H1 (cell line): Measurements from ENCODE around the gene SLC12A2. TPM values are rescaled to one million over a fixed set of nuclear protein-coding genes. Genes with fewer than 3 reads are reported as not detected.

Source experiments
- CTCF ChIA-PET: fragments of 300-600 bp; sonication (Branson Sonifier 250); formaldehyde crosslinking; loops from one replicate; lab custom pipeline; 2021; ENCODE audit not compliant: partially characterized antibody; lab: Charles Lee
- POLR2A ChIA-PET: fragments of 300-600 bp; sonication (Branson Sonifier 250); formaldehyde crosslinking; loops from one replicate; lab custom pipeline; 2021; ENCODE audit warnings: inconsistent platforms; ENCODE audit not compliant: partially characterized antibody; lab: Charles Lee
- DNase-seq, 2 experiments: peaks; one replicate each; pipeline versions ENCODE4 v3.0.0 to v3.0.0-alpha.2; 2010 to 2022; ENCODE audit warnings: low spot score in 2 of 2, low read depth in 1 of 2, mixed read lengths in 1 of 2
- FAIRE-seq: peaks from 2 replicates; lab custom pipeline; 2011; peaks lifted over from hg19 to GRCh38; lab: Jason Lieb, UNC
- H2AFZ ChIP-seq: 2 replicates; pipeline ENCODE4 v1.8.1; 2012; ENCODE audit warnings: low read length, inconsistent platforms
- H2AK5ac ChIP-seq: 2 replicates; pipeline ENCODE4 v1.6.1; 2013; ENCODE audit warnings: low read depth, low read length
- H2BK120ac ChIP-seq: replicated peaks from 2 replicates; pipeline ENCODE3; 2013; ENCODE audit warnings: low read depth, low read length, inconsistent platforms
- H2BK12ac ChIP-seq: 2 replicates; pipeline ENCODE4 v1.6.1; 2013; ENCODE audit warnings: low read depth, low read length
- H2BK15ac ChIP-seq: 2 replicates; pipeline ENCODE4 v1.6.1; 2013; ENCODE audit warnings: low read length
- H2BK20ac ChIP-seq: 2 replicates; pipeline ENCODE4 v1.6.1; 2013; ENCODE audit warnings: low read length
- H2BK5ac ChIP-seq: 2 replicates; pipeline ENCODE4 v1.6.1; 2013; ENCODE audit warnings: low read depth, low read length
- H3K14ac ChIP-seq: 2 replicates; pipeline ENCODE4 v1.6.1; 2013; ENCODE audit warnings: inconsistent platforms; ENCODE audit not compliant: insufficient read length
- H3K18ac ChIP-seq: 2 replicates; pipeline ENCODE4 v1.6.1; 2013; ENCODE audit warnings: low read length; ENCODE audit errors: extremely low read depth
- H3K23ac ChIP-seq: 2 replicates; pipeline ENCODE4 v1.6.1; 2013; ENCODE audit warnings: inconsistent platforms; ENCODE audit not compliant: insufficient read length
- H3K23me2 ChIP-seq: 2 replicates; pipeline ENCODE4 v1.6.1; 2013; ENCODE audit warnings: low read depth, low read length
- H3K27ac ChIP-seq: 2 replicates; pipeline ENCODE4 v1.6.1; 2011; ENCODE audit warnings: low read depth, low read length, inconsistent platforms
- H3K27me3 ChIP-seq, 4 experiments: replicated peaks in 1 of 4; 1 replicate in 1 of 4; 2 replicates in 3 of 4; pipeline versions ENCODE4 v1.6.1 to v1.8.1; 2011 to 2013; ENCODE audit warnings: low read length in 3 of 4, mild to moderate bottlenecking in 3 of 4, inconsistent platforms in 2 of 4, mixed read lengths in 2 of 4, moderate library complexity in 1 of 4; ENCODE audit not compliant: control insufficient read depth in 3 of 4, insufficient read depth in 3 of 4; ENCODE audit errors: extremely low read depth in 1 of 4
- H3K36me3 ChIP-seq, 4 experiments: 2 replicates each; pipeline versions ENCODE4 v1.6.1 to v1.8.1; 2011 to 2013; ENCODE audit warnings: mild to moderate bottlenecking in 4 of 4, low read length in 3 of 4, moderate library complexity in 2 of 4, control low read depth in 1 of 4, inconsistent platforms in 1 of 4; ENCODE audit not compliant: insufficient read depth in 4 of 4, control insufficient read depth in 2 of 4
- H3K4ac ChIP-seq: replicated peaks from 2 replicates; pipeline ENCODE3; 2013; ENCODE audit warnings: low read length, low read depth, mixed read lengths, inconsistent platforms; ENCODE audit not compliant: insufficient read length
- H3K4me1 ChIP-seq, 4 experiments: replicated peaks in 1 of 4; 1 replicate in 1 of 4; 2 replicates in 3 of 4; pipeline versions ENCODE4 v1.6.1 to v1.8.1; 2011 to 2013; ENCODE audit warnings: low read length in 3 of 4, inconsistent platforms in 2 of 4, mixed read lengths in 1 of 4; ENCODE audit not compliant: insufficient read depth in 4 of 4, control insufficient read depth in 3 of 4
- H3K4me2 ChIP-seq, 2 experiments: 2 replicates each; pipeline versions ENCODE4 v1.6.1 to v1.8.1; 2011 to 2013; ENCODE audit warnings: low read depth in 2 of 2, low read length in 2 of 2, control low read depth in 1 of 2, inconsistent platforms in 1 of 2, mild to moderate bottlenecking in 1 of 2; ENCODE audit not compliant: insufficient read depth in 1 of 2
- H3K4me3 ChIP-seq, 4 experiments: fragments of 200-600, 300-600 bp in 1 of 4; sonication (generic), shearing (Covaris generic), sonication (Bioruptor Twin) in 1 of 4; 2 replicates each; pipeline versions ENCODE4 v1.5.1 to v1.8.1; 2011 to 2016; ENCODE audit warnings: low read length in 4 of 4, low read depth in 3 of 4, control low read depth in 2 of 4, inconsistent platforms in 2 of 4, mild to moderate bottlenecking in 2 of 4, mixed read lengths in 1 of 4, moderate library complexity in 1 of 4; ENCODE audit not compliant: insufficient read depth in 2 of 4; ENCODE audit errors: extremely low read depth in 1 of 4
- H3K56ac ChIP-seq: replicated peaks from 2 replicates; pipeline ENCODE3; 2013; ENCODE audit warnings: low read depth, mild to moderate bottlenecking, mixed read lengths, low read length, inconsistent platforms; ENCODE audit not compliant: insufficient read length
- H3K79me1 ChIP-seq: 2 replicates; pipeline ENCODE4 v1.6.1; 2013; ENCODE audit warnings: low read depth, low read length, control low read depth
- H3K79me2 ChIP-seq, 2 experiments: 2 replicates each; pipeline versions ENCODE4 v1.6.1 to v1.8.1; 2012 to 2013; ENCODE audit warnings: low read length in 2 of 2, mild to moderate bottlenecking in 2 of 2, inconsistent platforms in 1 of 2; ENCODE audit not compliant: insufficient read depth in 2 of 2, control insufficient read depth in 1 of 2
- H3K9ac ChIP-seq, 4 experiments: replicated peaks in 1 of 4; 1 replicate in 1 of 4; 2 replicates in 3 of 4; pipeline versions ENCODE4 v1.6.1 to v1.8.1; 2011 to 2013; ENCODE audit warnings: low read depth in 3 of 4, low read length in 3 of 4, control low read depth in 2 of 4, mild to moderate bottlenecking in 2 of 4, moderate library complexity in 2 of 4, inconsistent platforms in 1 of 4; ENCODE audit errors: extremely low read depth in 1 of 4
- H3K9me3 ChIP-seq, 2 experiments: 2 replicates each; pipeline versions ENCODE4 v1.6.1 to v1.8.1; 2012 to 2013; ENCODE audit warnings: mild to moderate bottlenecking in 2 of 2, moderate library complexity in 2 of 2, control low read depth in 1 of 2, inconsistent platforms in 1 of 2, low read depth in 1 of 2, low read length in 1 of 2, mixed read lengths in 1 of 2; ENCODE audit not compliant: insufficient read depth in 2 of 2
- H4K20me1 ChIP-seq, 2 experiments: replicated peaks in 1 of 2; 2 replicates each; pipeline versions ENCODE3 to v1.8.1; 2011 to 2013; ENCODE audit warnings: inconsistent platforms in 2 of 2, low read length in 2 of 2, mild to moderate bottlenecking in 1 of 2; ENCODE audit not compliant: insufficient read depth in 2 of 2, control insufficient read depth in 1 of 2
- H4K5ac ChIP-seq: 2 replicates; pipeline ENCODE4 v1.6.1; 2013; ENCODE audit warnings: low read length, low read depth, mixed read lengths, inconsistent platforms; ENCODE audit not compliant: insufficient read length
- H4K8ac ChIP-seq: 2 replicates; pipeline ENCODE4 v1.8.0; 2013; ENCODE audit warnings: mild to moderate bottlenecking, moderate library complexity, low read length, inconsistent platforms; ENCODE audit not compliant: insufficient read depth; ENCODE audit errors: extremely low read depth
- H4K91ac ChIP-seq: replicated peaks from 2 replicates; pipeline ENCODE3; 2013; ENCODE audit warnings: low read length, mixed read lengths, inconsistent platforms; ENCODE audit not compliant: insufficient read length
- CBX8 ChIP-seq: fragments of 300-800, 300-1000 bp; sonication (generic); IDR thresholded peaks from 2 replicates; pipeline ENCODE4 v1.7.1; 2016; ENCODE audit warnings: low read depth, low read length, borderline replicate concordance
- CREB1 ChIP-seq: IDR thresholded peaks from 2 replicates; pipeline ENCODE4 v1.6.1; 2012; ENCODE audit warnings: inconsistent platforms
- E2F6 ChIP-seq: IDR thresholded peaks from 2 replicates; pipeline ENCODE4 v1.6.1; 2012; ENCODE audit warnings: inconsistent platforms
- GTF2F1 ChIP-seq: IDR thresholded peaks from 2 replicates; pipeline ENCODE4 v1.6.1; 2012; ENCODE audit warnings: low read depth, low read length, improper control_type of control experiment, borderline replicate concordance
- JUND ChIP-seq: IDR thresholded peaks from 2 replicates; pipeline ENCODE4 v1.6.1; 2011; ENCODE audit warnings: mild to moderate bottlenecking, improper control_type of control experiment, low read length
- KDM1A ChIP-seq: fragments of 200-600, 300-600 bp; sonication (generic); IDR thresholded peaks from 2 replicates; pipeline ENCODE4 v1.7.1; 2016; ENCODE audit warnings: mild to moderate bottlenecking, low read length, borderline replicate concordance
- POU5F1 ChIP-seq: IDR thresholded peaks from 2 replicates; pipeline ENCODE4 v1.6.1; 2011; ENCODE audit warnings: low read depth, mild to moderate bottlenecking, low read length, moderate library complexity
- TCF12 ChIP-seq: IDR thresholded peaks from 2 replicates; pipeline ENCODE4 v1.6.1; 2011; ENCODE audit warnings: low read depth, mild to moderate bottlenecking, low read length
- WGBS, 2 experiments: shearing (Covaris generic) in 1 of 2; methylation state at CpG; one replicate each; pipeline versions ENCODE4 v1.1.6 to v1.1.7; 2013 to 2015; ENCODE audit warnings: low lambda C conversion rate in 2 of 2, mixed read lengths in 2 of 2, inconsistent platforms in 1 of 2, low coverage in 1 of 2, missing lambda C conversion rate in 1 of 2; ENCODE audit not compliant: insufficient replicate concordance in 2 of 2, insufficient coverage in 1 of 2, insufficient read length in 1 of 2; ENCODE audit errors: extremely low coverage in 1 of 2, missing lambda C conversion rate in 1 of 2; 5-methylcytosine and 5-hydroxymethylcytosine counted together
- polyA plus RNA-seq, 7 experiments: library from polyadenylated mRNA; depleted of rRNA in 3 of 7; stranded (reverse) in 5 of 7; unstranded in 2 of 7; fragments of >200 nt in 5 of 7; fragments of 200-250 nt in 2 of 7; gene quantifications; 1 replicate in 5 of 7; 2 replicates in 1 of 7; 4 replicates in 1 of 7; pipeline versions ENCODE4 v1.2.1 to v1.2.3, GENCODE V29; 2011 to 2013; ENCODE audit warnings: missing spikeins in 2 of 7, mixed read lengths in 2 of 7
- total RNA-seq: library from RNA; stranded (reverse); fragmentation: NEBNext Ultra II Directional; extraction: Animal tissue kit (Norgen Biotek cat#: 25700); gene quantifications from 2 replicates; pipeline ENCODE4 v1.2.1, GENCODE V29; 2021

SLC12A2 gene
- total and polyA plus RNA-seq, 2 of the 8 experiments (the other 6 are each of a cell fraction or from before 2014, with no cell fraction given), result 2.6 to 16.2 TPM

- Histone ChIP-seq H2AFZ (no peak overlapping the region), H3K27me3 (no peaks in the 10 kb centered on the region), H3K23ac (no peak overlapping the region), H2BK20ac (no peak overlapping the region), H3K9me3 (no peaks in the 10 kb centered on the region), H2AK5ac (no peak overlapping the region), H3K79me1 (no peaks in the 10 kb centered on the region), H2BK15ac (no peak overlapping the region), H3K27ac (no peak overlapping the region), H2BK5ac (no peak overlapping the region), H4K20me1 (no peaks in the 10 kb centered on the region), H4K91ac (no peak overlapping the region), H3K4me3 (no peak overlapping the region), H3K18ac (no peak overlapping the region), H2BK120ac (no peak overlapping the region), H3K14ac (no peak overlapping the region)
- POLR2A ChIA-PET, result no interaction called here
- no peak for FAIRE-seq
- WGBS, 2 experiments, result 93% methylated on average over 7 of the region's 7 CpGs; no CpG with 5 or more reads in 1 of the 2 experiments
- TF ChIP-seq CREB1 (no peak), JUND (no peak), TCF12 (no peak), POU5F1 (no peak), CBX8 (no peak), GTF2F1 (no peak), E2F6 (no peak), KDM1A (no peak)
- TF ChIP-seq, all 59 proteins: peak for 0
- Histone ChIP-seq H2BK12ac (no peak overlapping the region), H3K4me2 (no peak overlapping the region), H3K79me2 (no peaks in the 10 kb centered on the region), H3K4ac (no peak overlapping the region), H3K36me3 (no peaks in the 10 kb centered on the region), H3K56ac (no peak overlapping the region), H3K4me1 (no peaks in the 10 kb centered on the region; a peak in 1 of 7 replicates), H3K9ac (no peak overlapping the region), H4K8ac (no peak overlapping the region; the same call in 1 of the 2 replicates), H3K23me2 (no peaks in the 10 kb centered on the region), H4K5ac (no peak overlapping the region)
- CTCF ChIA-PET, result no interaction called here
- no peak for DNase-seq
Observed at GRCh38 chr5:128216285-128216684, 132.7 kb downstream of the SLC12A2 start.
